A549 (cell line): ENCODE data around the gene ANKRD10.

ENCODE experiments used
- CHD2 ChIP-seq: fragments of 150-350 bp; IDR thresholded peaks from 2 replicates; pipeline ENCODE4 v1.6.1; 2014; ENCODE audit warnings: low read length; ENCODE audit not compliant: partially characterized antibody
- CTCF ChIP-seq: fragments of >200 bp; sonication (Bioruptor Twin); formaldehyde crosslinking; IDR thresholded peaks from 3 replicates; pipeline ENCODE4 v1.5.1; 2016
- EP300 ChIP-seq, 2 experiments: fragments of >200 bp; sonication (Bioruptor Twin); formaldehyde crosslinking; IDR thresholded peaks; 2 replicates in 1 of 2; 3 replicates in 1 of 2; pipeline ENCODE4 v1.6.1; 2016 to 2017
- HOXA7 ChIP-seq: fragments of 250-450 bp; sonication (Bioruptor Pico); IDR thresholded peaks from 2 replicates; pipeline ENCODE4 v1.5.0; 2020; ENCODE audit warnings: mild to moderate bottlenecking, moderate library complexity
- KDM5A ChIP-seq: fragments of 200-600 bp; sonication (generic); IDR thresholded peaks from 2 replicates; pipeline ENCODE4 v1.6.1; 2016; ENCODE audit warnings: antibody characterized with exemption, mild to moderate bottlenecking
- POLR2A ChIP-seq: IDR thresholded peaks from 2 replicates; pipeline ENCODE4 v1.6.1; 2012; ENCODE audit warnings: mild to moderate bottlenecking, low read length

GRCh38 chr13:110841846-110842245 is 73.0 kb downstream of the ANKRD10 start:
- TF ChIP-seq CTCF (no peak), CHD2 (no peak), POLR2A (no peak), KDM5A (no peak), HOXA7 (CRISPR knock-in tag) (no peak), EP300 (IDR thresholded peaks at IDR 0.05) (no peak)
